ENCODE measurements around the gene PSMG1.
"Not testable (repeated sequence)": the region's sequence is repeated elsewhere in the genome, so short reads cannot be mapped to it uniquely, and the experiment has no call there.

PSMG1 gene

GRCh38 chr21:39183272-39184049, at the start of gene PSMG1:
Gene PSMG1 (minus strand): TSS chr21:39183451. CDS start chr21:39183385, 66 bp downstream.
- peak; percentile 90 for DNase-seq (ENCODE audit: low read depth)

GRCh38 chr21:39232861-39233291, 49.6 kb upstream of the PSMG1 start:
- DNase-seq (ENCODE audit: low read depth) = no peak

- DNase-seq (ENCODE audit: low read depth) = no peak
Measured at GRCh38 chr21:39224930-39225329, 41.7 kb upstream of the PSMG1 start.

GRCh38 chr21:39221997-39222486, 38.8 kb upstream of the PSMG1 start:
- DNase-seq (ENCODE audit: low read depth) = no peak

- no peak for DNase-seq (ENCODE audit: low read depth)
Measured at GRCh38 chr21:39221282-39221996, 38.2 kb upstream of the PSMG1 start.

- DNase-seq (ENCODE audit: low read depth) = not testable (repeated sequence)
Measured at GRCh38 chr21:39220875-39221274, 37.6 kb upstream of the PSMG1 start.

GRCh38 chr21:39220150-39220549, 36.9 kb upstream of the PSMG1 start:
- DNase-seq (ENCODE audit: low read depth) = no peak

- DNase-seq (ENCODE audit: low read depth) = no peak
Measured at GRCh38 chr21:39218082-39218409, 34.8 kb upstream of the PSMG1 start.

GRCh38 chr21:39217356-39218081, 34.3 kb upstream of the PSMG1 start:
- DNase-seq (ENCODE audit: low read depth) = no peak

GRCh38 chr21:39216290-39216689, 33.0 kb upstream of the PSMG1 start:
- no peak for DNase-seq (ENCODE audit: low read depth)

GRCh38 chr21:39215078-39215477, 31.8 kb upstream of the PSMG1 start:
- no peak for DNase-seq (ENCODE audit: low read depth)

- no peak for DNase-seq (ENCODE audit: low read depth)
Measured at GRCh38 chr21:39209334-39209688, 26.1 kb upstream of the PSMG1 start.

GRCh38 chr21:39208624-39209333, 25.5 kb upstream of the PSMG1 start:
- no peak for DNase-seq (ENCODE audit: low read depth)

GRCh38 chr21:39204134-39204533, 20.9 kb upstream of the PSMG1 start:
- DNase-seq (ENCODE audit: low read depth) = no peak

- no peak for DNase-seq (ENCODE audit: low read depth)
Measured at GRCh38 chr21:39198800-39199199, 15.5 kb upstream of the PSMG1 start.

GRCh38 chr21:39197448-39198233, 14.4 kb upstream of the PSMG1 start:
- no peak for DNase-seq (ENCODE audit: low read depth)

- DNase-seq (ENCODE audit: low read depth) = no peak
Measured at GRCh38 chr21:39196838-39197237, 13.6 kb upstream of the PSMG1 start.

GRCh38 chr21:39196310-39196709, 13.1 kb upstream of the PSMG1 start:
- no peak for DNase-seq (ENCODE audit: low read depth)

- no peak for DNase-seq (ENCODE audit: low read depth)
Measured at GRCh38 chr21:39193380-39193779, 10.1 kb upstream of the PSMG1 start.

- no peak for DNase-seq (ENCODE audit: low read depth)
Measured at GRCh38 chr21:39189857-39190604, 6.8 kb upstream of the PSMG1 start.
